ENCODE results near the gene TYMP.

DNA sequence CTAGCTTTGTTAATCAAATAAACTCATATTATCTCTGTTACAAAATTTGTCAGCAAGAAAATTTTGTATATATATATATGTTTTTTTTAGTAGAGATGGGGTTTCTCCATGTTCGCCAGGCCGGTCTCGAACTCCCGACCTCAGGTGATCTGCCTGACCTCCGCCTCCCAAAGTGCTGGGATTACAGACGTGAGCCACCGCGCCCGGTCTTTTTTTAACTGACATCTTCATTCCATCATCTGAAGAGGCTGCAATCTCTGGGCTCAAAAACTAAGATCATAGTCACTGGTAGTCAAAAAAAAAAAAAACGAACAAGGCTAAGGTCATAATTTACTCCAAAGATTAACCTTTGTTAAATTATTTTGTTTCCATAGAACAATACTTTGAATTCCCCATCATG lies 10.6 kb upstream of the TYMP start:
- no peak for TF ChIP-seq POLR2A (IDR thresholded peaks at IDR 0.05)
- TF ChIP-seq, protein P1, sequence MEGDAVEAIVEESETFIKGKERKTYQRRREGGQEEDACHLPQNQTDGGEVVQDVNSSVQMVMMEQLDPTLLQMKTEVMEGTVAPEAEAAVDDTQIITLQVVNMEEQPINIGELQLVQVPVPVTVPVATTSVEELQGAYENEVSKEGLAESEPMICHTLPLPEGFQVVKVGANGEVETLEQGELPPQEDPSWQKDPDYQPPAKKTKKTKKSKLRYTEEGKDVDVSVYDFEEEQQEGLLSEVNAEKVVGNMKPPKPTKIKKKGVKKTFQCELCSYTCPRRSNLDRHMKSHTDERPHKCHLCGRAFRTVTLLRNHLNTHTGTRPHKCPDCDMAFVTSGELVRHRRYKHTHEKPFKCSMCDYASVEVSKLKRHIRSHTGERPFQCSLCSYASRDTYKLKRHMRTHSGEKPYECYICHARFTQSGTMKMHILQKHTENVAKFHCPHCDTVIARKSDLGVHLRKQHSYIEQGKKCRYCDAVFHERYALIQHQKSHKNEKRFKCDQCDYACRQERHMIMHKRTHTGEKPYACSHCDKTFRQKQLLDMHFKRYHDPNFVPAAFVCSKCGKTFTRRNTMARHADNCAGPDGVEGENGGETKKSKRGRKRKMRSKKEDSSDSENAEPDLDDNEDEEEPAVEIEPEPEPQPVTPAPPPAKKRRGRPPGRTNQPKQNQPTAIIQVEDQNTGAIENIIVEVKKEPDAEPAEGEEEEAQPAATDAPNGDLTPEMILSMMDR (IDR thresholded peaks at IDR 0.05), result no peak

Measured in uterus (tissue), 2 donors.